C4-2B (cell line): ENCODE results near the gene ARHGAP1.

ENCODE experiments used
- H3K27ac ChIP-seq: fragments of 450-650 bp; 2 replicates; pipeline ENCODE4 v1.5.1; 2017
- CTCF ChIP-seq: fragments of 450-650 bp; conservative IDR thresholded peaks from 2 replicates; pipeline ENCODE4 v1.5.1; 2017; ENCODE audit warnings: mild to moderate bottlenecking
- ZFX ChIP-seq: fragments of 450-650 bp; IDR thresholded peaks from 2 replicates; pipeline ENCODE4 v1.6.1; 2017

The ARHGAP1 gene

GRCh38 chr11:46649180-46649738, 51.2 kb downstream of the ARHGAP1 start:
- H3K27ac ChIP-seq, result no peak overlapping the region
- TF ChIP-seq ZFX, result no peak
- TF ChIP-seq CTCF, result no peak

- TF ChIP-seq ZFX, result no peak
- no peak for TF ChIP-seq CTCF
- no peak overlapping the region for H3K27ac ChIP-seq
Observed at GRCh38 chr11:46643986-46644385, 56.4 kb downstream of the ARHGAP1 start.

DNA sequence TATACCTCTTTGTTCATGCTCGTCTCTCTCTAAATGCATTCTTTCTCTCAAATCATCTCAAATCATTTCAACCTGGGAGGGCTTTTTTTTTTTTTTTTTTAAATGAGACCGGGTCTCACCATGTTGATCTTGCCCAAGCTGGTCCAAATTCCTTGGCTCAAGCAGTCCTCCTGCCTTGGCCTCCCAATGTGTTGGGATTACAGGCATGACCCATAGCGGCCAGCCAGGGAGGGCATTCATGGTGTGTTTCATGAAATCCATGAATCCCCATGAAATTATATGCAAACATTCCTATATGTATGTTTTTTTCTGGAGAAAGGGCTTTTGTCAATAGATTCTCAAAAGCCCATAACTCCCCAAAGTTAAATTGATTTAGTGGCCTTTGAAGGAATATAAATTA, 56.9 kb downstream of the ARHGAP1 start:
- no peak for TF ChIP-seq ZFX
- no peak for TF ChIP-seq CTCF
- H3K27ac ChIP-seq, result no peak overlapping the region

DNA sequence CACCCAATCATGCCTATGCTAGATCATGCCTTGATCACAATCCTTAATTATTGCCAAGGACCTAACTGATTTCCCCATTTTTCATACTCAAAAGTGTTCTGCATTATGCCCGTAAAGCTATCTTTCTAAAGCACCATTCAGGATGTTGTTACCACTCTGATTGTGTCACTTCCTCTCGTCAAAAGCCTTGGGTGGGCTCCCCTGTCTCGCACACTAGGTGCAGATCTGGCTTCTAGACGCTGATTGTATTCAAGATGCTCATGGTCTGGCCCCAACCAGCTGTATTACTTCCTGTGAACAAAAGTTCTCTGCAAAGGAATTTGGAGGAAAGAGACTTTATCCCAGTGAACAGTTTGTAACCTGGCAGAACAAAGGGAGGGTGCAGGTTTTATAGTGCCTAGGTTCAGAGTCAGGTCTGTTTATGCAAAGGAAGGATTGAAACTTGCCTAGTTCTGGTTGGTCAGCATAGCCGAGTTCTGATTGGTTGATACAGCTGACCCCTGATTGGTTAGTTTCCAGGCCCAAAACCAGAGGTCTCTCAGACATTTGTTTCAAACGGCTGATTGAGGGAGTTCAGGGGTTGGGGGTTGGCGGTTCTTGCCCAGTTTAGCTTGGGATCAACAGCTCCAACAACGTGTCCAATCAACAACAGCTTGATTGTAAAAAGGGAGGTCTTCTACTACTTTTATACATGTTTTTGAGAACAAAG, 57.6 kb downstream of the ARHGAP1 start:
- TF ChIP-seq ZFX (no peak), CTCF (no peak)
- no peak overlapping the region for H3K27ac ChIP-seq

GRCh38 chr11:46641639-46642038, 58.8 kb downstream of the ARHGAP1 start:
- no peak overlapping the region for H3K27ac ChIP-seq
- TF ChIP-seq CTCF (no peak), ZFX (no peak)

GRCh38 chr11:46640036-46640788, 60.2 kb downstream of the ARHGAP1 start:
- TF ChIP-seq CTCF, result no peak
- no peak for TF ChIP-seq ZFX
- no peak overlapping the region for H3K27ac ChIP-seq

DNA sequence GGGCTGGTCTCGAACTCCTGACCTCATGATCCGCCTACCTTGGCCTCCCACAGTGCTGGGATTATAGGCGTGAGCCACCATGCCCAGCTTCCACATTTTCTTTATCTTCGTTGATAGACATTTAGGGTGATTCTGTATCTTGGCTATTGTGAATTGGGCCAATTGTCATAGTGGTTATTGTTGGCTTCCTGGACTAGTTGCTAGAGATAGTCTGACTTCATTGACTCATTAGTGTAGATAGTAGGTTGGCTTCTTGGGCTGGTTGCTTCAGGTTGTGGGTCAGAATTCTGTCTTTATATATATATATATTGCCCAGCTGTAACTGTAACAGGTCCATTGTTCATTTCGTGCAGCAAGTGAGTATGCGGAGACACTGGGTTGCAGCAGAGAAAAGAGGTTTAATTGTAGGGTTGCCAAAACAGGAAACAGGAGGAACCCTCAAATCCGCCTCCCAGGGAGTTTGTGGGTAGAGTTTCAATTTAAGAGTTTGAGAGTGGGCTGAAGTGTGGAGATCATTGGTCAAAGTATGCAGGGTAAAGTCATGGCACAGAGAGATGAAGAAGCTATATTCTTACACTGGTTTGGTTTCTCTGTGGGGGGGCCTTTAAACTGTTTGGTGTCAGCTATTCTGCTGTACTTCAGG, 61.1 kb downstream of the ARHGAP1 start:
- H3K27ac ChIP-seq, result no peak overlapping the region
- TF ChIP-seq ZFX, result no peak
- TF ChIP-seq CTCF, result no peak
